LNCaP clone FGC (cell line): ENCODE results near the gene PRR36.

Experiments
- DNase-seq: peaks from one replicate; pipeline ENCODE4 v3.0.0-alpha.2; 2011; ENCODE audit warnings: low read depth
- H3K4me3 ChIP-seq: 2 replicates; pipeline ENCODE4 v1.5.1; 2011; ENCODE audit warnings: mild to moderate bottlenecking, low read depth, low read length, control low read depth
- CTCF ChIP-seq: IDR thresholded peaks from 2 replicates; pipeline ENCODE4 v1.5.1; 2012; ENCODE audit warnings: mild to moderate bottlenecking; ENCODE audit not compliant: control insufficient read depth, insufficient read depth; ENCODE audit errors: extremely low read depth

Gene PRR36

GRCh38 chr19:7901337-7901736 is 27.1 kb upstream of the PRR36 start:
- no peak for DNase-seq
- no peak overlapping the region for H3K4me3 ChIP-seq
- TF ChIP-seq CTCF: no peak

GRCh38 chr19:7900931-7901330 is 26.7 kb upstream of the PRR36 start:
- no peak overlapping the region for H3K4me3 ChIP-seq
- DNase-seq: no peak
- no peak for TF ChIP-seq CTCF

GRCh38 chr19:7900401-7900870 is 26.2 kb upstream of the PRR36 start:
- no peak for DNase-seq
- no peak for TF ChIP-seq CTCF
- H3K4me3 ChIP-seq: no peak overlapping the region

- no peak for TF ChIP-seq CTCF
- no peak for DNase-seq
- no peak overlapping the region for H3K4me3 ChIP-seq
Observed at GRCh38 chr19:7899751-7900378, 25.7 kb upstream of the PRR36 start.

- no peak for TF ChIP-seq CTCF
- DNase-seq: no peak
- H3K4me3 ChIP-seq: no peak overlapping the region
Observed at GRCh38 chr19:7898967-7899366, 24.8 kb upstream of the PRR36 start.

GRCh38 chr19:7897292-7897691 is 23.1 kb upstream of the PRR36 start:
- no peak overlapping the region for H3K4me3 ChIP-seq
- TF ChIP-seq CTCF: no peak
- no peak for DNase-seq

GRCh38 chr19:7895565-7895964 is 21.4 kb upstream of the PRR36 start:
- DNase-seq: no peak
- TF ChIP-seq CTCF: no peak
- no peak overlapping the region for H3K4me3 ChIP-seq
